ENCODE measurements around the gene PDCD1. TPM values are rescaled to one million over a fixed set of nuclear protein-coding genes. Genes with fewer than 3 reads are reported as not detected.

PDCD1 gene
- total and polyA plus RNA-seq, 2 experiments from 2014 or later, result 0.44 TPM; not detected in 1

- no peak for TF ChIP-seq EZH2 (IDR thresholded peaks at IDR 0.05; ENCODE audit: borderline replicate concordance)
- TF ChIP-seq EZH2phosphoT487 (IDR thresholded peaks at IDR 0.05; ENCODE audit: low read depth, severe bottlenecking, unreplicated experiment), result no peak
- H3K79me2 ChIP-seq, result no peaks in the 10 kb centered on the region
- no peak overlapping the region for H3K4me2 ChIP-seq
- WGBS (ENCODE audit: low lambda C conversion rate, missing lambda C conversion rate), result 60% methylated on average over 15 of the region's 15 CpGs
- H3K9me3 ChIP-seq (ENCODE audit: low read depth), result no peaks in the 10 kb centered on the region
- H3K4me3 ChIP-seq, result no peak overlapping the region
- H3K27ac ChIP-seq, result no peak overlapping the region
- H3K9me2 ChIP-seq (replicated peaks; ENCODE audit: insufficient read depth), result no peaks in the 10 kb centered on the region
- H4K20me1 ChIP-seq (ENCODE audit: insufficient read depth, poor library complexity, severe bottlenecking), result no peaks in the 10 kb centered on the region
- H3K4me1 ChIP-seq (ENCODE audit: insufficient read depth), result peaks cover 5% of the 10 kb centered on the region
- no peaks in the 10 kb centered on the region for H3K27me3 ChIP-seq
- DNase-seq (ENCODE audit: low spot score), result no peak
- H2AFZ ChIP-seq, result no peak overlapping the region
- H3K36me3 ChIP-seq (replicated peaks; ENCODE audit: insufficient read depth, low read depth), result no peaks in the 10 kb centered on the region
These were observed 10.0 kb upstream of the PDCD1 start for GRCh38 chr2:241868661-241869081.

- DNase-seq (ENCODE audit: low spot score), result no peak
These were observed 9.2 kb upstream of the PDCD1 start for GRCh38 chr2:241867776-241868420.

GRCh38 chr2:241866790-241867645, 8.3 kb upstream of the PDCD1 start:
- no peak overlapping the region for H3K4me2 ChIP-seq
- no peaks in the 10 kb centered on the region for H3K79me2 ChIP-seq
- H2AFZ ChIP-seq, result no peak overlapping the region
- no peak for DNase-seq (ENCODE audit: low spot score)
- H3K36me3 ChIP-seq (replicated peaks; ENCODE audit: insufficient read depth, low read depth), result no peaks in the 10 kb centered on the region
- 76% methylated on average over 33 of the region's 33 CpGs for WGBS (ENCODE audit: low lambda C conversion rate, missing lambda C conversion rate)
- H4K20me1 ChIP-seq (ENCODE audit: insufficient read depth, poor library complexity, severe bottlenecking), result no peaks in the 10 kb centered on the region
- TF ChIP-seq EZH2phosphoT487 (IDR thresholded peaks at IDR 0.05; ENCODE audit: low read depth, severe bottlenecking, unreplicated experiment) (no peak), EZH2 (IDR thresholded peaks at IDR 0.05; ENCODE audit: borderline replicate concordance) (no peak)
- H3K9me3 ChIP-seq (ENCODE audit: low read depth), result no peaks in the 10 kb centered on the region
- no peaks in the 10 kb centered on the region for H3K27me3 ChIP-seq
- H3K27ac ChIP-seq, result no peak overlapping the region
- peaks cover 5% of the 10 kb centered on the region for H3K4me1 ChIP-seq (ENCODE audit: insufficient read depth)
- no peak overlapping the region for H3K4me3 ChIP-seq
- no peaks in the 10 kb centered on the region for H3K9me2 ChIP-seq (replicated peaks; ENCODE audit: insufficient read depth)

More at GRCh38 chr2:241867776-241868420, 9.2 kb upstream of the PDCD1 start:
- Histone ChIP-seq H3K27ac (no peak overlapping the region), H4K20me1 (ENCODE audit: insufficient read depth, poor library complexity, severe bottlenecking) (no peaks in the 10 kb centered on the region), H3K9me2 (replicated peaks; ENCODE audit: insufficient read depth) (no peaks in the 10 kb centered on the region), H3K4me2 (no peak overlapping the region), H2AFZ (no peak overlapping the region), H3K27me3 (no peaks in the 10 kb centered on the region), H3K79me2 (no peaks in the 10 kb centered on the region), H3K4me1 (ENCODE audit: insufficient read depth) (peaks cover 5% of the 10 kb centered on the region), H3K9me3 (ENCODE audit: low read depth) (no peaks in the 10 kb centered on the region), H3K4me3 (no peak overlapping the region), H3K36me3 (replicated peaks; ENCODE audit: insufficient read depth, low read depth) (no peaks in the 10 kb centered on the region)
- WGBS (ENCODE audit: low lambda C conversion rate, missing lambda C conversion rate), result 81% methylated on average over 19 of the region's 19 CpGs
- TF ChIP-seq CTCF (IDR thresholded peaks at IDR 0.05; ENCODE audit: poor library complexity) (no peak), EZH2 (IDR thresholded peaks at IDR 0.05; ENCODE audit: borderline replicate concordance) (no peak), EZH2phosphoT487 (IDR thresholded peaks at IDR 0.05; ENCODE audit: low read depth, severe bottlenecking, unreplicated experiment) (no peak)

- Histone ChIP-seq H2AFZ (no peak overlapping the region), H3K4me1 (ENCODE audit: insufficient read depth) (peaks cover 5% of the 10 kb centered on the region), H3K27me3 (no peaks in the 10 kb centered on the region), H3K4me2 (no peak overlapping the region), H3K4me3 (no peak overlapping the region), H3K27ac (no peak overlapping the region), H3K79me2 (no peaks in the 10 kb centered on the region), H3K9me2 (replicated peaks; ENCODE audit: insufficient read depth) (no peaks in the 10 kb centered on the region), H3K9me3 (ENCODE audit: low read depth) (no peaks in the 10 kb centered on the region), H3K36me3 (replicated peaks; ENCODE audit: insufficient read depth, low read depth) (no peaks in the 10 kb centered on the region), H4K20me1 (ENCODE audit: insufficient read depth, poor library complexity, severe bottlenecking) (no peaks in the 10 kb centered on the region)
- WGBS (ENCODE audit: low lambda C conversion rate, missing lambda C conversion rate), result 34% methylated on average over 8 of the region's 31 CpGs
- no peak for DNase-seq (ENCODE audit: low spot score)
- no peak for TF ChIP-seq EZH2phosphoT487 (IDR thresholded peaks at IDR 0.05; ENCODE audit: low read depth, severe bottlenecking, unreplicated experiment)
- no peak for TF ChIP-seq CTCF (IDR thresholded peaks at IDR 0.05; ENCODE audit: poor library complexity)
- no peak for TF ChIP-seq EZH2 (IDR thresholded peaks at IDR 0.05; ENCODE audit: borderline replicate concordance)
These were observed 7.5 kb upstream of the PDCD1 start for GRCh38 chr2:241865957-241866789.
